ENCODE measurements around the gene KIAA1217. TPM values are rescaled to one million over a fixed set of nuclear protein-coding genes. Genes with fewer than 3 reads are reported as not detected.

Gene KIAA1217
- total RNA-seq, 4 donors from 2014 or later, result 67.3 to 104 (median 89.8) TPM

DNA sequence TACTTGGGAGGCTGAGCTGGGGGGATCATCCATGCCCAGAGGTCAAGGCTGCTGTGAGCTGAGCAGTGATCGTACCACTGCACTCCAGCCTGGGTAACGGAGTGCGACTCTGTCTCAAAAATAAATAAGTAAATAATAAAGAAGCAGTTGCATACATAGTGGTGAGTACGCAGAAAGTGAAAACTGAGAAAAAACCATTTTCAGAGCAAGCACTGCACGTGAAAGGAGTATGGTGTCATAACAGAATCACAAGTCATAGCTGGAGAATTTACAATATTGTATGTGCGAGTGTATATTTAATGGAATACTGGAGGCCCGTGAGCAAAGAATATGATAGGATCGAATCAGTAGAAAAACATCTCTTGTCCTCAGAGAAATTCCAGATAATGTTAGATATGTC lies 22.3 kb downstream of the KIAA1217 start:
- WGBS, 2 donors, result 95 to 98% methylated on average over 8 of the region's 8 CpGs
- H3K36me3 ChIP-seq, result no peaks in the 10 kb centered on the region
- no peak overlapping the region for H3K4me3 ChIP-seq (replicated peaks in 1 of 3)
- no peak for DNase-seq
- H3K27me3 ChIP-seq, result no peaks in the 10 kb centered on the region
- H3K9me3 ChIP-seq, result no peaks in the 10 kb centered on the region
- intact Hi-C loops (cut with DNase I), result no loop called here
- no peak for TF ChIP-seq POLR2A (IDR thresholded peaks at IDR 0.05)
- TF ChIP-seq, protein P1, sequence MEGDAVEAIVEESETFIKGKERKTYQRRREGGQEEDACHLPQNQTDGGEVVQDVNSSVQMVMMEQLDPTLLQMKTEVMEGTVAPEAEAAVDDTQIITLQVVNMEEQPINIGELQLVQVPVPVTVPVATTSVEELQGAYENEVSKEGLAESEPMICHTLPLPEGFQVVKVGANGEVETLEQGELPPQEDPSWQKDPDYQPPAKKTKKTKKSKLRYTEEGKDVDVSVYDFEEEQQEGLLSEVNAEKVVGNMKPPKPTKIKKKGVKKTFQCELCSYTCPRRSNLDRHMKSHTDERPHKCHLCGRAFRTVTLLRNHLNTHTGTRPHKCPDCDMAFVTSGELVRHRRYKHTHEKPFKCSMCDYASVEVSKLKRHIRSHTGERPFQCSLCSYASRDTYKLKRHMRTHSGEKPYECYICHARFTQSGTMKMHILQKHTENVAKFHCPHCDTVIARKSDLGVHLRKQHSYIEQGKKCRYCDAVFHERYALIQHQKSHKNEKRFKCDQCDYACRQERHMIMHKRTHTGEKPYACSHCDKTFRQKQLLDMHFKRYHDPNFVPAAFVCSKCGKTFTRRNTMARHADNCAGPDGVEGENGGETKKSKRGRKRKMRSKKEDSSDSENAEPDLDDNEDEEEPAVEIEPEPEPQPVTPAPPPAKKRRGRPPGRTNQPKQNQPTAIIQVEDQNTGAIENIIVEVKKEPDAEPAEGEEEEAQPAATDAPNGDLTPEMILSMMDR (IDR thresholded peaks at IDR 0.05), result no peak
- no peak overlapping the region for H3K27ac ChIP-seq
- H3K4me1 ChIP-seq, result peaks cover 8 to 19% of the 10 kb centered on the region in 2 donors

DNA sequence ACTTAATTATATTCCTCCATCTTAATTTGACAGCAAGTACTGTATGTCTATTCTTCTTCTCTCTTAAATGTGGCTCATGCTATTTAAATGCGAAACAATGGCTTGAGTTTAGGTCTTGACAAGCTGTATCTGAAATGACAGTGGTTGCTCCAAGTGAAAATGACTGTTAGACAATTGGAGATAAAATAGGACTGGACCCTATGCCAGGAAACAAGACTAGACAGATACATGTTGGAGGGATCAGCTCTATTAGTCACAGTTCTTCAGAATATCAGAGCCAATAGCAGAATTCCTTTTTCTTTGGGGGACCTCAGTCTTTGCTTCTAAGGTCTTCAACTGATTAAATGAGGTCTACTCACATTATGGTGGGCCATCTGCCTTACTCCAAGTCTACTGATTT lies 25.8 kb downstream of the KIAA1217 start:
- Histone ChIP-seq H3K27ac (peak overlapping the region in 1 of 3 donors; percentile 89), H3K4me1 (peaks cover 24 to 42% of the 10 kb centered on the region in 2 donors), H3K27me3 (no peaks in the 10 kb centered on the region), H3K9me3 (no peaks in the 10 kb centered on the region), H3K4me3 (replicated peaks in 1 of 3) (no peak overlapping the region), H3K36me3 (no peaks in the 10 kb centered on the region)
- 96 to 97% methylated on average over 1 of the region's 1 CpG for WGBS, 2 donors
- no peak for TF ChIP-seq POLR2A (IDR thresholded peaks at IDR 0.05)
- TF ChIP-seq, protein P1 (IDR thresholded peaks at IDR 0.05), result no peak
- DNase-seq, result no peak
- intact Hi-C loops (cut with DNase I), result no loop called here

DNA sequence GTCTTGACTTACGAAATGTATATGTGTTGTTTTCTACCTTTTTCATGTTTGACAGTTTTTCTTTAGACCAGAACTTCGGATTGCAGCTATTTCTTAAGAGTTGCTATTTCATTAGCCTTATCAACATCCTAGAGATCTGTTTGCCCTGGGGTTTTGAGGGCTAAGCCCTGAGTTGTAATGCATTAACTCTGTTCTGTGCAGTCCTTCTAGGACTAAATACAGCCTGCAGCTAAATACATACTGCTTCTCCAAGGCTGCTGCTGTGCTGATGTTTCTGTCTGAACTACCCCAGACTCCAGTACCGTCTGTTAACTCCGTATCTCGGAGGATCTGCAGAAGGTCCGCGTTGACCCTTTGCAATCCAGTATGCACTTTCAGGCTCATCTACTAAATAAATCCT lies 26.5 kb downstream of the KIAA1217 start:
- no peak overlapping the region for H3K4me3 ChIP-seq (replicated peaks in 1 of 3)
- DNase-seq, result no peak
- H3K27me3 ChIP-seq, result no peaks in the 10 kb centered on the region
- no peaks in the 10 kb centered on the region for H3K9me3 ChIP-seq
- no peak for TF ChIP-seq POLR2A (IDR thresholded peaks at IDR 0.05)
- TF ChIP-seq, protein P1 (IDR thresholded peaks at IDR 0.05), result no peak
- no peaks in the 10 kb centered on the region for H3K36me3 ChIP-seq
- intact Hi-C loops (cut with DNase I), result no loop called here
- WGBS, 2 donors, result 70 to 78% methylated on average over 7 of the region's 7 CpGs
- H3K27ac ChIP-seq, result peak overlapping the region in 2 of 3 donors; percentile 82 to 89
- peaks cover 24 to 49% of the 10 kb centered on the region in 2 donors for H3K4me1 ChIP-seq

DNA sequence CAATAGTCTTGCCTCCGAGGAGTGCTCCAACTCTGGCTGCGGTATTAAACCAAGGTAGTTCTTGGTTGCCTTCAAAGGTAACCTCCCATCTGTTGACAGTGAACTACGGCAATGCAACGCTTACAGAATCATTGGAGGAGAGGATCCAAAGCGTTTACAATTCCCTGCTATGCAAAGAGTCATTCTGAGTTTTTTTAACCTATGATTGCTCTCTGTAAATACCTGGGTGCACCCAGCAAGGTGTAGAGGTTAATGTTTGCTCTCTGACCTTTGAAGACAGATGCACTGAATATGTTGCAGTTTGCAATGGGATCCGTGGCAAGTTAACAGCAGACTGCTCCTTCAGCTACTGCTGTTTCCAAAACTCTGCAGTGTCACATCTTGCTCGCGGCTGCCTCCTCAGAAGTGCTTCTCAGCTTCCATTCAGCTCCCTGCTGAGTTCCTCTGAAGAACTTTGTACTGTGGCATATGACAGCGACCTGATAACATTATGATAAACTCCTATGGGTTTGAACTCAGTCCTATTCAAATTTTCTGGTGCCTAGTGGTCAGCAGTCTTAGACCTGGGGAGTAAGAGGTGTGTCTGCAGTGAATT lies 29.0 kb downstream of the KIAA1217 start:
- no peak for TF ChIP-seq POLR2A (IDR thresholded peaks at IDR 0.05)
- TF ChIP-seq, protein P1 (IDR thresholded peaks at IDR 0.05), result no peak
- no peaks in the 10 kb centered on the region for H3K9me3 ChIP-seq
- H3K36me3 ChIP-seq, result no peaks in the 10 kb centered on the region
- peak; percentile 49 for DNase-seq
- WGBS, 2 donors, result 26 to 31% methylated on average over 9 of the region's 9 CpGs
- intact Hi-C loops (cut with DNase I), result no loop called here
- H3K27me3 ChIP-seq, result no peaks in the 10 kb centered on the region
- H3K4me3 ChIP-seq (replicated peaks in 1 of 3), result no peak overlapping the region
- H3K4me1 ChIP-seq, result peaks cover 45 to 65% of the 10 kb centered on the region in 2 donors
- peak overlapping the region; percentile 61 to 89 (median 82) for H3K27ac ChIP-seq

DNA sequence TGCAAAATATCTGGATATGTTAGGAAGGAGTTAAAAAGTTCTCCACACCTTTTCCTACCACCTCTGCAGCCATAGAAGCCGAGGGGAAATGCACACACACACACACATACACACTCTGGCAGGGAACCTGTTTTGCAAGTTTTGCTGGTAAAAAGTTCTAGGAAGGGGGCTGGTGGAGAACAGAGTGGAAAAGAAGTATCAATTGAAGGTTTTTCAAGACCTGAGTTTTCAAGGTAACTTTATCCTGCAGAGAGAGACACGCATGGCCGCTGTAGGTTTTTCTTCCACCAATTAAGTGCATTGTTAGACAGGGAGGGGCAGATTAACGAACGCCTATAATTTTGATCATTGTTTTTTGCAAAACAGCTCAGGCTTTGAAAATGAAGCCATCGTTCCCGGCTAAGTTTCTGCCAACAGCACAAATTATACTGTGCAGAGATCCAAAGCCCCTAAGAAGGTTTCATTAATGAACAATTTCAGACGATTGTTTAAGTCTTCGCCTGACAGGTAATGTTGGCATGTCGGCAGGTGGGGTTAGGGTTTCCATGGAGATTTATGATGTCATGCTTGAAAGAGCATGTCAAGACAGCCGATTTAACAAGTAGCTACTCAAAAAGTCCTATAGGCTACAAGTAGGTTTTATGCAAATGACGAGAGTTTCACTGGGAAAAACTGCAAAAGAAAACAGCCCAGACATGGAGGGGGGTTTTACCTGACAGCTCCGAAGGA lies 29.7 kb downstream of the KIAA1217 start:
- Histone ChIP-seq H3K4me1 (peaks cover 45 to 65% of the 10 kb centered on the region in 2 donors), H3K36me3 (no peaks in the 10 kb centered on the region), H3K9me3 (no peaks in the 10 kb centered on the region), H3K4me3 (replicated peaks in 1 of 3) (peak overlapping the region in 1 of 3 donors; percentile 19), H3K27ac (peak overlapping the region; percentile 82 to 89 (median 82)), H3K27me3 (no peaks in the 10 kb centered on the region)
- intact Hi-C loops (cut with DNase I), result no loop called here
- TF ChIP-seq POLR2A (IDR thresholded peaks at IDR 0.05), result peak in 1 of 2 donors; percentile 13
- TF ChIP-seq, protein P1 (IDR thresholded peaks at IDR 0.05), result no peak
- DNase-seq, result peak; percentile 78 to 82
- 16 to 20% methylated on average over 13 of the region's 13 CpGs for WGBS, 2 donors

All from thyroid gland (tissue), 4 donors.